ENCODE measurements around the gene MSI2.

GRCh38 chr17:57692770-57693169 is 436.4 kb downstream of the MSI2 start:
- TF ChIP-seq POLR2A (IDR thresholded peaks at IDR 0.05), result no peak
- TF ChIP-seq CTCF (IDR thresholded peaks at IDR 0.05), result no peak
